ENCODE results near the gene RANBP3. TPM values are rescaled to one million over a fixed set of nuclear protein-coding genes. Genes with fewer than 3 reads are reported as not detected.
"Not testable (repeated sequence)": the region's sequence is repeated elsewhere in the genome, so short reads cannot be mapped to it uniquely, and the experiment has no call there.

Gene RANBP3
- total RNA-seq, 1 donor from 2014 or later: 76.1 TPM

DNA sequence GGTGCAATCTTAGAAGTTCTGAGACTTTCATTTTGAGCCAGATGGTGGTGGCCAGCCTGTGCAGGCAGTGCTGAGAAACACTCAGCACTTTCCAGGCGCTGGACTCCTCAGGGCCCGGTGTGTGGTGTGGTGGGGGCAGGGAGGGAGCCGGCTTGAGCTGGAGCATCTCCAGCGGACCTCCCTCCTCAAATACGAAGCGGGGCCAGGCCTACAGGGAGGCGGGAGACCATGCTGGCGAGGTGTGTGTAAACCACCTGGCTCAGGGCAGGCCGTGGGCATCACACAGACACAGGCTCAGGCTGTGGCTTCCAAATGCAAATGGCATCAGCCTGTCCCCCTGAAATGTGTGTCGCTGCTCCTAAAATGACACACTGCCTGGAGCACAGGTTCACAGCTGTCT, 33.3 kb upstream of the RANBP3 start:
- TF ChIP-seq, protein P1, sequence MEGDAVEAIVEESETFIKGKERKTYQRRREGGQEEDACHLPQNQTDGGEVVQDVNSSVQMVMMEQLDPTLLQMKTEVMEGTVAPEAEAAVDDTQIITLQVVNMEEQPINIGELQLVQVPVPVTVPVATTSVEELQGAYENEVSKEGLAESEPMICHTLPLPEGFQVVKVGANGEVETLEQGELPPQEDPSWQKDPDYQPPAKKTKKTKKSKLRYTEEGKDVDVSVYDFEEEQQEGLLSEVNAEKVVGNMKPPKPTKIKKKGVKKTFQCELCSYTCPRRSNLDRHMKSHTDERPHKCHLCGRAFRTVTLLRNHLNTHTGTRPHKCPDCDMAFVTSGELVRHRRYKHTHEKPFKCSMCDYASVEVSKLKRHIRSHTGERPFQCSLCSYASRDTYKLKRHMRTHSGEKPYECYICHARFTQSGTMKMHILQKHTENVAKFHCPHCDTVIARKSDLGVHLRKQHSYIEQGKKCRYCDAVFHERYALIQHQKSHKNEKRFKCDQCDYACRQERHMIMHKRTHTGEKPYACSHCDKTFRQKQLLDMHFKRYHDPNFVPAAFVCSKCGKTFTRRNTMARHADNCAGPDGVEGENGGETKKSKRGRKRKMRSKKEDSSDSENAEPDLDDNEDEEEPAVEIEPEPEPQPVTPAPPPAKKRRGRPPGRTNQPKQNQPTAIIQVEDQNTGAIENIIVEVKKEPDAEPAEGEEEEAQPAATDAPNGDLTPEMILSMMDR (IDR thresholded peaks at IDR 0.05; ENCODE audit: insufficient read depth, low read length, poor library complexity, severe bottlenecking): no peak
- DNase-seq (ENCODE audit: low read depth): no peak
- H3K27me3 ChIP-seq (ENCODE audit: control insufficient read depth, insufficient read depth, low read length): peaks cover 2% of the 10 kb centered on the region
- no peak overlapping the region for H3K4me3 ChIP-seq (ENCODE audit: low read depth, low read length)
- H3K36me3 ChIP-seq (ENCODE audit: control insufficient read depth, insufficient read depth, low read length): no peaks in the 10 kb centered on the region

DNA sequence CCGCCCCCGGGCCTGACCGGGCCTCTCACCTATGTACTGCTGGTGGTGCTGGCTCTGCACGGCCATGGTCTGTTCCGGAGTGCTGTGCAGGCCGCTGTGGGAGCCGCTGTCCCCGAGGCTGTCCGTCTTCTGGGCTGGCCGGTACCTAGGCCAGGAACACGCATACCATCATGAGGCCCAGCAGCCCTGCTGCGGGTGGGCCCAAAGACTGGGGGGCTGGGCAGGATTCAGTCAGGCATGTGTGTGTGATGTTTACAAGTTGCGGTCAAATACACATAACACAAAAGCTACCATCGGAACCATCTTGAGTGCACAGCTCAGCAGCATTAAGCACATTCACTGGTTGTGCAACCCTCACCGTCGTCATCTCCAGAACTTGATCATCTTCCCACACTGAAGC, 32.2 kb upstream of the RANBP3 start:
- DNase-seq (ENCODE audit: low read depth): no peak
- TF ChIP-seq, protein P1 (IDR thresholded peaks at IDR 0.05; ENCODE audit: insufficient read depth, low read length, poor library complexity, severe bottlenecking): no peak
- Histone ChIP-seq H3K27me3 (ENCODE audit: control insufficient read depth, insufficient read depth, low read length) (peaks cover 2% of the 10 kb centered on the region), H3K4me3 (ENCODE audit: low read depth, low read length) (no peak overlapping the region), H3K36me3 (ENCODE audit: control insufficient read depth, insufficient read depth, low read length) (no peaks in the 10 kb centered on the region)

- Histone ChIP-seq H3K4me3 (ENCODE audit: low read depth, low read length) (no peak overlapping the region), H3K36me3 (ENCODE audit: control insufficient read depth, insufficient read depth, low read length) (no peaks in the 10 kb centered on the region), H3K27me3 (ENCODE audit: control insufficient read depth, insufficient read depth, low read length) (peaks cover 2% of the 10 kb centered on the region)
- DNase-seq (ENCODE audit: low read depth): no peak
- TF ChIP-seq, protein P1 (IDR thresholded peaks at IDR 0.05; ENCODE audit: insufficient read depth, low read length, poor library complexity, severe bottlenecking): no peak
These were observed 29.9 kb upstream of the RANBP3 start for GRCh38 chr19:6007866-6008265.

GRCh38 chr19:6006896-6007295, 29.0 kb upstream of the RANBP3 start:
- no peak overlapping the region for H3K4me3 ChIP-seq (ENCODE audit: low read depth, low read length)
- H3K36me3 ChIP-seq (ENCODE audit: control insufficient read depth, insufficient read depth, low read length): no peaks in the 10 kb centered on the region
- DNase-seq (ENCODE audit: low read depth): no peak
- TF ChIP-seq, protein P1 (IDR thresholded peaks at IDR 0.05; ENCODE audit: insufficient read depth, low read length, poor library complexity, severe bottlenecking): no peak
- no peaks in the 10 kb centered on the region for H3K27me3 ChIP-seq (ENCODE audit: control insufficient read depth, insufficient read depth, low read length)

- not testable (repeated sequence) for H3K4me3 ChIP-seq (ENCODE audit: low read depth, low read length); DNase-seq (ENCODE audit: low read depth); H3K27me3 ChIP-seq (ENCODE audit: control insufficient read depth, insufficient read depth, low read length); H3K36me3 ChIP-seq (ENCODE audit: control insufficient read depth, insufficient read depth, low read length)
These were observed 28.1 kb upstream of the RANBP3 start for GRCh38 chr19:6006070-6006446.

DNA sequence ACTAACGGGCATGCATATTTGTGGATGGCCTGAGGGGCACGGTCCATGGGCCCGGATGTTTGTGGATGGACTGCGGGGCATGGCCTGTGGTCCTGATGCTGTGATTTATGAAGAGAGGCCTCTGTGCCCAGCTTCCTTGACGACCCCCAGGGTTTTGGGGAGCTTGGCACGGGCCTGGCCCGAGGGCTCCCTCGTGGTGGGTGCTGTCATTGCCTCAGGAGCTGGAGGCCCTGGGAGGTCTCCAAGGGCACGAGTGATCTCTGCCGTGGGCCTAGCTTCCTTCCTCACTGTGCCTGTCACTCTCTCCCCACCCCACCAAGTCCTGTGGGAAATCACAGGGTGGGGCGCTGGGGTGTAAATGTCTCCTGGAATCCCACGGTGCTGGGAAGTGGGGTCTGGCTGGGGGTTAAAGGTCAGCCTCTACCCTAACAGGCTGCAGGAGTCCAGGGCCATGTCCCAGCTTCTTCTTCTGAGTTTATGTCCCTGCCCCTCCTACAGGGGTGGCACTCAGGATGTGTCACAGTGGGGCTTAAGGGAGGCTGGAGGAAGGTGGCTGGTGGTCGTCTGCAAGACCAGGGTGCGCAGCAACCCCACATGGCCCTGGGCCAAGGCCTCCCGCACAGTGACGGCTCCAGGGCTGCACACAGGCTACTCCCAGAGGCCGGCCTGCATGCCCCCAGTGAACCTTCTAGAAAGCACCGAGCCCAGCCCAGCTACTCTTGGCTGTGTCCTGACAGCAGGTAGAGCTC, 27.6 kb upstream of the RANBP3 start:
- DNase-seq (ENCODE audit: low read depth): no peak
- Histone ChIP-seq H3K27me3 (ENCODE audit: control insufficient read depth, insufficient read depth, low read length) (no peaks in the 10 kb centered on the region), H3K4me3 (ENCODE audit: low read depth, low read length) (no peak overlapping the region), H3K36me3 (ENCODE audit: control insufficient read depth, insufficient read depth, low read length) (no peaks in the 10 kb centered on the region)
- TF ChIP-seq, protein P1 (IDR thresholded peaks at IDR 0.05; ENCODE audit: insufficient read depth, low read length, poor library complexity, severe bottlenecking): no peak
